ENCODE data around the gene SMG5.
A peak's percentile ranks its signal among the peaks of the same experiment; 100 is the strongest.
"Not testable (repeated sequence)": the region's sequence is repeated elsewhere in the genome, so short reads cannot be mapped to it uniquely, and the experiment has no call there.

Gene SMG5

DNA sequence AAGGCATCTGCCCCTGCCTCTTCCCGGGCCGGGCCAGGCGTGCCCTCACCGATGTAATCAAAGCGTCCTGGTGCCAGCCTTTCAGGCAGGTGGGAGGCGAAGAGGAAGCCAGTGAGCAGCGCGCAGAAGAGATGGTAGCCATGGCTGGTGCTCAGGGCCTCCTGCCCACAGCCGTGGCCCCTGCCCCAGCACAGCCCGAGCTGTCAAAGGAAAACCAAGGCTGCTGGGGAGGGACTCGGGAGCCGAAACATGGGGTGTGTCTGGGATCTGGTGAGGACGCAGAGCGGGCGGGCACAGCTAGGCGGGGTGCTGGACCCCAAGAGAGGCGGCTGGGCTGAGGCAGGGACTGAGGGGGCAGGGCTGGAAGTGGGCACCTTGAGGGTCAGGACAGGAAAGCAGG is 37.9 kb downstream of the SMG5 start:
- DNase-seq, result no peak

DNA sequence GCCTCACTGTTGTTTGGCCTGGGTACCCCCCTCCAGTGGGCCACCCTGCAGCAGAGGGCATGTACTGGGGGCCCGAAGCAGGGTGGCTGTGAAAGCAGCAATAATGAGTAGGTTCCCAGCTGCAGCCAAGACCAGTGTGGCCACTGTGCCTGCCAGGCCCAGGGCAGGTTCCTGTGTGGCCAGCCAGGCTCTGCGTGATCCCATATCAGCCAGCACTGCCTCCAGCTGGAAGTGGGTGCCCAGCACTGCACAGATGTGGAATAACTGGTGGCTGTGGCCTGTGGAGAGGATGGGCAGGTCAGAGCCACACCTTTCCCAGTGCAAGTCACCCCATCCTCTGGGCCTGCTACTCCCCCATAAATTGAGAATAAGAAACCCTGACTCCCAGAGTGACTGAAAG is 38.5 kb downstream of the SMG5 start:
- DNase-seq, result no peak

DNA sequence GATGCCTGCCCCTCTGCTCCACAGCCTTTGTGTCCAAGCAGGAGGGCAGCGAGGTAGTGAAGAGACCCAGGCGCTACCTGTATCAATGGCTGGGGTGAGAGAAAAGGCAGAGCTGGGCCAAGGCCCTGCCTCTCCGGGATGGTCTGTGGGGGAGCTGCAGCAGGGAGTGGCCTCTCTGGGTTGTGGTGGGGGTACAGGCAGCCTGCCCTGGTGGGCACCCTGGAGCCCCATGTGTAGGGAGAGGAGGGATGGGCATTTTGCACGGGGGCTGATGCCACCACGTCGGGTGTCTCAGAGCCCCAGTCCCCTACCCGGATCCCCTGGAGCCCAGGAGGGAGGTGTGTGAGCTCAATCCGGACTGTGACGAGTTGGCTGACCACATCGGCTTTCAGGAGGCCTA is 39.9 kb downstream of the SMG5 start:
- DNase-seq, result no peak

DNA sequence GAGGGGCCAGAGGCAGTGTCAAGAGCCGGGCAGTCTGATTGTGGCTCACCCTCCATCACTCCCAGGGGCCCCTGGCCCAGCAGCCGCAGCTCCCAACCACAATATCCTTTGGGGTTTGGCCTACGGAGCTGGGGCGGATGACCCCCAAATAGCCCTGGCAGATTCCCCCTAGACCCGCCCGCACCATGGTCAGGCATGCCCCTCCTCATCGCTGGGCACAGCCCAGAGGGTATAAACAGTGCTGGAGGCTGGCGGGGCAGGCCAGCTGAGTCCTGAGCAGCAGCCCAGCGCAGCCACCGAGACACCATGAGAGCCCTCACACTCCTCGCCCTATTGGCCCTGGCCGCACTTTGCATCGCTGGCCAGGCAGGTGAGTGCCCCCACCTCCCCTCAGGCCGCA is 40.7 kb downstream of the SMG5 start, which contains the start of gene BGLAP:
Gene BGLAP (plus strand): TSS at position 259 of the 400 bp plus-strand sequence. CDS start 48 bp downstream, at position 307.
- DNase-seq, result no peak

DNA sequence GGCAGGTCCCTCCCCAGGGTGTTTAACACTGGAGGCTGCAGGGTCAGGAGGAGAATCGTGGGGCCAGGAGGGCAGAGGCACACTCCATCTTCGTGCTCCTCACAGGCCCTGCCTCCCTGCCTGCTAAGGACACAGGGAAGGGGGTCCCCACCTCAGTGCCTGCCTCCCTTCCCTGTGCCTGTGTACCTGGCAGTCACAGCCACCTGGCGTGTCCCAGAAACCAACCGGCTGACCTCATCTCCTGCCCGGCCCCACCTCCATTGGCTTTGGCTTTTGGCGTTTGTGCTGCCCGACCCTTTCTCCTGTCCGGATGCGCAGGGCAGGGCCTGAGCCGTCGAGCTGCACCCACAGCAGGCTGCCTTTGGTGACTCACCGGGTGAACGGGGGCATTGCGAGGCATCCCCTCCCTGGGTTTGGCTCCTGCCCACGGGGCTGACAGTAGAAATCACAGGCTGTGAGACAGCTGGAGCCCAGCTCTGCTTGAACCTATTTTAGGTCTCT is 41.3 kb downstream of the SMG5 start:
- no peak for DNase-seq

DNA sequence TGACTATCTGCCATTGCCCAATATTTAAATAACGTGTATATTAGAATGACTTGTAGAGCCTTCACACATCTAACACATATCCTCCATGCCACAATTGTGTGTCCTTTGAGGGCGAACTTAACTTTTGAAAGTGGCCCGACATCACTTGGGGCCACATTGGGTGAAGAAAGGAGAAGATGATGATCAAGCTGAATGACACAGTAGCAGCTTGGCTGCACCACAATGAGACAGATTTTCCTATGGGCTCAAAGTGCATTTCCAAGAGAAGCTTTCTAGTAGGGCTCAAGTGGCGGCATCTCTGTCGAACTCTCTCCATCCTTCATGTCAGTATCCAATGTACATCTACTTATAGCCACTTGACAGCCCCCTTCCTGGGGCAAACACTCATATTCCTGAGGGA is 44.4 kb downstream of the SMG5 start:
- no peak for DNase-seq

DNA sequence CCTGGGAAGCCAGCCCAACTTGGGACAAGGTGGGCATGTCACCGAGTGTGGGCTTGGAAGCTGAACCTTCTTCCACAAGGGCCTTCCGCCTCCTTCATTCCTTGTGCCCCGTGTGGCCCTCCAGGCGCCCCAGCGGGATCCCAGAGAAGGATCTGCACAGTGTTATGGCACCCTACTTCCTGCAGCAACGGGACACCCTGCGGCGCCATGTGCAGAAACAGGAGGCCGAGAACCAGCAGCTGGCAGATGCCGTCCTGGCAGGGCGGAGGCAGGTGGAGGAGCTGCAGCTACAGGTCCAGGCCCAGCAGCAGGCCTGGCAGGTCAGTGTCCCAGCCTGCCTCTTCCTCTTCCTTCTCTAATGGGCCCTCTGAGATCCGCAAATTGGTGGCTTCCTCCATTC is 46.5 kb downstream of the SMG5 start:
- no peak for DNase-seq

DNA sequence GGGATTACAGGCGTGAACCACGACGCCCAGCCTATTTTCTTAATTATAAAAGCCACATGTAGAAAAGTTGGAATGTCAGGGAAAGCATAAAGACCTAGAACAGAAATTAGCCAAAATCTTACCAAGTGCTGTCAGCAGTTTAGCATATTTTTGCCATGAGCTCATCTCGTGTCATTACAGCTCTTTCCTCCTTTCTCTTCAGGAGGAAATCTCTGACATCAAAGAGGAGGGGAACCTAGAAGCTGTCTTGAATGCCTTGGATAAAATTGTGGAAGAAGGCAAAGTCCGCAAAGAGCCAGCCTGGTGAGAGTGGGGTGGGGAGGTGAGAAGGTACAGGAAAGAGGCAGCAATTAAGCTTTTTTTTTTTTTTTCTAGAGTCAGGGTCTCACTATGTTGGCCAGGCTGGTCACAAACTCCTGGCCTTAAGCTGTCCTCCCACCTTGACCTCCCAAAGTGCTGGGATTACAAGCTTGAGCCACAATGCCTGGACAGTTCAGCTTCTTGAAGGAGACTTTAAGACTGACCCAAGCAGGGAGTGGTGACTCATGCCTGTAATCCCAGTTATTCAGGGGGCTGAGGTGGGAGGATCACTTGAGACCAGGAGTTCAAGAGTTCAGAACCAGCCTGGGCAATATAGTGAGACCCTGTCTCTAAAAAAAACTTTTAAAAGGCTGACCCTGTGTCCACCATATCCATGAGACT is 49.0 kb downstream of the SMG5 start:
- DNase-seq, result no peak

DNA sequence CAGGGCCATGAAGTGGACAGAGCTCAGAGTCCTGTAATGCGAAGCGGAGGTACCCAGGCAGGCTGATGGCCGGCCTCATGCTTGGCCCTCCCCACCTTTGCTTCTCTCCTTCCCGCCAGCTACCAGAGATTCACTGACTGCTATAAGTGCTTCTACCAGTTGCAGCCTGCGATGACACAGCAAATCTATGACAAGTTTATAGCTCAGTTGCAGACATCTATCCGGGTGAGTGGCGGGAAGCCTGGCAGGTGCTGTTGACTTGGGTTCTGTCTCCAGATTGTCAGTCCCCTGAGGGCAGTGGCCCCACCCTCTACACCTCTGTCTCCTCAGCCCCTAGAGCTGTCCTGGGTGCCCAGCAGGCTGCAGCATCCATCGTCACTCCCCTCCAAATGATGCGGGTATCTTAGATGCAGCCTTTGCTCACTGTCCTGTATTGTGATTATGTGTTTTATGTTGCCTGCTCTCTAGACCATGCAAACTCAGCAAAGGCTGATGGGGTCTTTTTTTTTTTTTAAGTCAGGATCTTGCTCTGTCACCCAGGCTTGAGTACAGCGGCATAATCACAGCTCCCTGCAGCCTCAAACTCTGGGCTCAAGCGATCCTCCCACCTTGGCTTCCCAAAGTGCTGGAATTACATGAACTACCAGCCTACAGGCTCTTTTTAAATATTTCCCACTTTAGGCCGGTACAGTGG is 50.3 kb downstream of the SMG5 start:
- no peak for DNase-seq

DNA sequence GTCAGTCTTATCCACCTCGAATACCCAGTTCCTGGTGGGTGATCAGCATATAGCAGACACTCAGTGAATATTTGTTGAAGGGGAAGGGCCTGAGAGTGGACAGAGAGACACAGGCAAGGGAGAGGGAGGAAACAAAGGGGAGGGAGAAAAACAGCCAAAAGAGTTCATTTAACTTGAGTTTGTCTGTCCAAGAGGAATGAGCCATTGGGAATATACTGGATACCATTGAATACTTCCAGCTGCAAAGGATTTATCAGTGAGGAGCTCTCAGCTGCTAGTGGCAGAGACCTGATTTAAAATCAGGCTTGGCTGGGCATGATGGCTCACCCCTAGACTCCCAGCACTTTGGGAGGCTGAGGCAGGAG is 52.2 kb downstream of the SMG5 start:
- DNase-seq, result no peak

DNA sequence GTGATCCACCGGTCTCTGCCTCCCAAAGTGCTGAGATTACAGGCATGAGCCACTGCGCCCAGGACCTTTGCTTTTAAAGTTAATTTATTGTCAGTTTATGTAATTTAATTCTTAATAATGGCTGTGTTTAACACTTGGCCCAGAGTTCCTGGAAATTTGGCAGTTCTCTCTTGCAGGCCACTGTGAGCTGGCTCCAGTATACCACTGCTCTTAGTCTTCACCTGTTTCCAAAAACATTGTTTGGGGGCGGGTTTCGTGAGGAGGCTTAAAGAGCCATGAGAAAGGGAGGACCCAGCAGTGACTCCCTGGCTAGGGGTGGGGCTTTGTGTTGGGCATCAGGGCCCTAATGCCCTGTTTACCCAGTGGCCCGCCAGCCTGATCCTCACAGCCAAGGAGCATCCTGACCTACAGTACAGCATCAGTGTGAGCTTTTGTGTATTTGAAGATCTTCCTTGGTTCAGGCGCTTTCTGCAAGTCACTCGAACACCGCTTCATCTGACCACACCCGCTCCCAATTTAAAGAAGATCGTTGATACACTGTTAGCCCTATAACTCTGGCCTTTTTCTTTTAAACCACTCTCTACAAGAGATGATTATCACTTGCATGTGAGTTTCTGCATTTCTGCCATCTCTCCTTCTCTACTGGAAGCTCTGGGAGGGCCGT is 52.7 kb downstream of the SMG5 start:
- DNase-seq, result no peak

DNA sequence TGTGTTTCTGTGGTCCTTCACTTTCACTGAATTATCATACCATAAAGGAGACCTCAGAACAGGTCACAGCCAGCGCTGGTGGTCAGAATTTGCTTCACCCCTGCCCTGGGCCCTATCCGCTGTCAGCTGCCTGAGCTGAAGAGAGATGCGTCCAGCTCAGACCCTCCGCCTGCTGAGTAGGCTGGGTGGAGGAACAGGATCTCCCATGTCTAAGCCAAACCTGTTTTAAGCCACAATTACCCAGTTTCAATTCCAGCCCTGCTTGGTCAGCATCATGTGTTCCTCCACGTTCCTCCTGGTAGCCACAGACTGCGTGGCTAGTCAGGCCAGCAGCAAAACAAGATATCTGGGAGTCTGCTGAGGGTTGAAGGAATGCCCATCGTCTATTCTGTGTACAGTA is 54.1 kb downstream of the SMG5 start:
- no peak for DNase-seq

DNA sequence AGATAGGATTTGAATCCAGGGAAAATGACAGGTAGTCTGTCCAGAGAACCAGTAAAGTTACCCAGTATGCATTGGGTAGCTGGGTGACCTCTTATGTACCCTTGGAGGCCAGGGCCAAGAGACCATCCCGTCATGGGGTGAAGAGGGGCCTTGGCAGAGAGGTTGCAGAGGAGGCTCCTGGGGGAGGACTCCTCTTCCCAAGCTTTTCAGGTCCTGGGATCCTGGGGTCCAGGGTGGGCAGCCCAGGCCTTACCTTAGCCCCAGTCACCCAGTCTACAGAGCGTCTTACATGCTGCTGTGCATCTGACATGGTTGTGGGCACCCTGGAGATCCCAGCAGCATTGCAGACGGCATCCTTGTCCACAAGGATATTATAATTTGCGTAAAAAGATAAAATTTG is 55.8 kb downstream of the SMG5 start:
- no peak for DNase-seq

DNA sequence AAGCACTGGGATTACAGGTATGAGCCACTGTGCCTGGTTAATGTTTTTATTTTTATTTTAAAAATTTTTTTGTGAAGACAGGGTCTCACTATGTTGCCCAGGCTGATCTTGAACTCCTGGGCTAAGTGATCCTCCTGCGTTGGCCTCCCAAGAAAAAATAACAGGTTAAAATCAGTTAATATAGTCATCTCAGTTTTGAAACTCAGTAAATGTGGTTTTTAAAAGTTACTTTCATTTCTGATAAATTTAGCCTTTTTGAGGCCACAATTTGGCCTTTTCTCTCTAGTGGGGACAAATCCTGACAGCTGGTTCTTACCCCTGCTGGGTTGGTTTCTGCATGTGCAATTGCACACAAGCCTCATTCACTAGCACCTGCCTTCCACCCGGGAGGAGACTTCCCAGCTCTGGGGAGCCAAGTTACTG is 56.5 kb downstream of the SMG5 start:
- no peak for DNase-seq

DNA sequence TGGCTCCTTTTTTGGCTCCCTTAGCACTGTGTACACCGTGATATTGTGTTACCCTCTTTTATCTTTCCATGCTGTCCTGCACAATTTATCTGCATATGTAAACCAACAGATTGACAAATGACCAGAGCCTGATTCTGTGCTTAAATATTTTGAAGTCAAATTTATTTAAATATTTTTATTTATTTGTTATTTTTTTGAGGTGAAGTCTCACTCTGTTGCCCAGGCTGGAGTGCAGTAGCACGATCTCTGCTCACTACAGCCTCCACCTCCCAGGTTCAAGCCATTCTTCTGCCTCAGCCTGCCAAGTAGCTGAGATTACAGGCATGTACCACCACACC is 57.0 kb downstream of the SMG5 start:
- DNase-seq, result no peak

DNA sequence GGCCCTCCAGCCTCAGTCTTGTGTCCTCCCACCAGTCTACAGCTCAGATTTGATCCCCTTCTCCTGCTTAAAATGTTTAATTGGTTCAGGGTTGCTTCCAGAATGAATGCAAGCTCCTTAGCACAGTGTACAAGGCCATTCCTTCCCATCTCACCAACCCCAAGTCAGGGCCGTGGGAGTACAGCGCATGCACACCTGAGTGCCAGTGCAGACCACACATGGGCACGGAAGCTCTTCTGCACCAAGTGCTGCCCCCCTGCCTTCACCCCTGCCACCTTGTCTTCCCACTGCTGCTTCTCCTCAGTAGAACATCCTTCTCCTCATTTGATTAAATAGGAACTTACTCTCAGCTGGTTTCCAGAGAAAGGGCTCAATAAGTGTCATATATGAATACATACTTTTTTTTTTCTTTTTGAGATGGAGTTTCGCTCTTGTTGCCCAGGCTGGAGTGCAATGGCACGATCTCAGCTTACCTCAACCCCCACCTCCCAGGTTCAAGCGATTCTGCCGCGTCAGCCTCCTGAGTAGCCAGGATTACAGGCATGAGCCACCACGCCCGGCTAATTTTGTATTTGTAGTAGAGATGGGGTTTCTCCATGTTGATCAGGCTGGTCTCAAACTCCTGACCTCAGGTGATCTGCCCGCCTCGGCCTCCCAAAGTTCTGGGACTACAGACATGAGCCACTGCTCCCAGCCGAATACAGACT is 60.5 kb downstream of the SMG5 start:
- no peak for DNase-seq

DNA sequence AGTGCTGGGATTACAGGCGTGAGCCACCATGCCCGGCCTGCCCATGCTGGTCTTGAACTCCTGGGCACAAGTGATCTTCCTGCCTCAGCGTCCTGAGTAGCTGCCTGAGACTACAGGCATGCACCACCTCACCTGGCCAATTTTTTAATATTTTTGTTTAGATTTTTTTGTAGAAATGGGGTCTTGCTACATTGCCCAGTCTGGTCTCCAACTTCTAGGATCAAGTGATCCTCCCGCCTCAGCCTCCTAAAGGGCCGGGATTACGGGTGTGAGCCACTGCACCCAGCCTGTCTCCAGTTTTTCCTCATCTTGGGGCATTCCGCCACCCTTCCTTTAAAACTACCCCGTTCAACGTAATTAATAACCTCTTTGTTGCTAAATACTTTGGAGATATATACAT is 62.4 kb downstream of the SMG5 start:
- no peak for DNase-seq

DNA sequence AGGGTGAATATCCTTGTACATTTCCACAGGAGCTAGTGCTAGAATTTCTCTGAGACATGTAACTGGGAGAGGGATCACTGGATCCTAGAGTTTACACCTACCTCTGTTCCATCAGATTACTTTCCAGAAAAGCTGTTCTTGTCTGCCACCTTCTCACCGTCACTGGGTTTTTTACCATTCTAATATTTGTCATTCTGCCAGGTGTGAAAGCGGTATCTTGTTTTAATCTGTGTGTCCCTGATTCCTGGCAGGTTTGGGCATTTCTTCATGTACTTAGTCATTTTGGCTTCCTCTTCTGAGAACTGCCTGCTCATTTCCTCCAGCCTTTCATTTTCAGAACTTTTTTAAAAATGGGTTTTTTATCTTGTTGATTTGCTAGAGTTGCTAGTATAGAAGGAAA is 64.8 kb downstream of the SMG5 start:
- peak; percentile 42 for DNase-seq

DNA sequence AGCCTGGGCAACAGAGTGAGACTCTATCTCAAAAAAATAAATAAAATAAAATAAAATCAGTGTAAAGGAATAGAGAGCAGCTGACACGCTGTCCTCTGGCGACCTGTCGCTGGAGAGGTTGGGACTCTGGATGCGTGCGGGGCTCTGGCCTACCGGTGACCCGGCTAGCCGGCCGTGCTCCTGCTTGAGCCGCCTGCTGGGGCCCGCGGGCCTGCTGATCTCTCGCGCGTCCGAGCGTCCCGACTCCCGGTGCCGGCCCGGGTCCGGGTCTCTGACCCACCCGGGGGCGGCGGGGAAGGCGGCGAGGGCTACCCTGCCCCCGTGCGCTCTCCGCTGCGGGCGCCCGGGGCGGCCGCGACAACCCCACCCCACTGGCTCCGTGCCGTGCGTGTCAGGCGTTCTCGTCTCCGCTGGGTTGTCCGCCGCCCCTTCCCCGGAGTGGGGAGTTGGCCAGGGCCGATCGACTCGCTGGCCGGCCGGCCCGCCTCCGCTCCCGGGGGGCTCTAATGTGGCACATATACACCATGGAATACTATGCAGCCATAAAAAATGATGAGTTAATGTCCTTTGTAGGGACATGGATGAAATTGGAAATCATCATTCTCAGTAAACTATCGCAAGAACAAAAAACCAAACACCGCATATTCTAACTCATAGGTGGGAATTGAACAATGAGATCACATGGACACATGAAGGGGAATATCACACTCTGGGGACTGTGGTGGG is 66.1 kb downstream of the SMG5 start:
- DNase-seq, result not testable (repeated sequence)

DNA sequence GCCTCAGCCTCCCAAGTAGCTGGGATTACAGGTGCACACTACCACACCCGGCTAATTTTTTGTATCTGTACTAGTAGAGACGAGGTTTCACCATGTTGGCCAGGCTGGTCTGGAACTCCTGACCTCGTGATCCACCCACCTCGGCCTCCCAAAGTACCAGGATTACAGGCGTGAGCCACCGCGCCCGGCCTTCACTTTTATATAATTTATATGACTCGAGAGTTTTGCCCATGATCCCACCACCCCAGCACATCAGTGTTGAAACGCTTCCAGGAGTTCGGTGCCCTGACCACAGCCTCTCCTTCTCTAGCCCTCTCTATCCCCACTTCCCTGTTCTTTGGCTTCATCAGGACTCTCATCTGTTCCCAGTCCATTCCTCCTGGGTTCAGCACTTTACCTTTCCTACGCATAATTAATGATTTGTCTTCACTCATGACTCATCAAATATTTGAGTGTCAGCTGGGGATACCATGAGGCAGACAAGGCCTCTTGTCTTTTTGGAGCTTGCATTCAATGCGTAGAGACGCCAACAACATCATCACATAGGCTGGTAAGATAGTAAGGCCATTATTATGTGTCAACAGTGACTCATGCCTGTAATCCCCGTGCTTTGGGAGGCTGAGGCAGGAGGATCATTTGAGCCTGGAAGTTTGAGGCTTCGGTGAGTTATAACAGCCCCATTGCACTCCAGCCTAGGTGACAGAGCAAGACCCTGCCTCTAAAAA is 68.4 kb downstream of the SMG5 start:
- DNase-seq, result no peak

DNA sequence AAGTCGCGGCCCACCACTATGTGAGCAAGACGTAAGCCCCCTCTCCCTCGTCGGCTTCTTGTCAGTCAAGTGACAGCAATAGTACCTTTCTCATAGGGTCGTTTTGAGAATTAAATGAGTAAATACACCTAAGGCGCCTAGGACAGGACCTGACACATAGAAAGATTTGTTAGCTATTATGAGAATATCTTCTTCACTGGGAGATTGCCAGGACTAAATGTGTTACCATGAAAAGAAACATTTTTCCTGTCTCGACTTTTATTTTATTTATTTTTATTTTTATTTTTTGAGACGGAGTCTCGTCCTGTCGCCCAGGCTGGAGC is 69.0 kb downstream of the SMG5 start:
- no peak for DNase-seq
